Stimulated activated CD4-positive, alpha-beta T cell treated with anti-CD3 and anti-CD28 coated beads, Interleukin-4, amount 100 ng/mL, for 24 hours (primary cell): ENCODE data around the gene COX4I1.
A peak's percentile ranks its signal among the peaks of the same experiment; 100 is the strongest.

Experiments used
- DNase-seq: peaks from one replicate; pipeline ENCODE4 v3.0.0-alpha.2; 2020

The COX4I1 gene

GRCh38 chr16:85799497-85800320, at the start of gene COX4I1, which contains the start of gene EMC8:
Gene COX4I1, plus strand, starts transcription at chr16:85799695. Its CDS starts 1,511 bp downstream, at chr16:85801206.
Gene EMC8, minus strand, starts transcription at chr16:85799544. Its CDS starts 249 bp downstream, at chr16:85799295.
- DNase-seq = peak; percentile 94

DNA sequence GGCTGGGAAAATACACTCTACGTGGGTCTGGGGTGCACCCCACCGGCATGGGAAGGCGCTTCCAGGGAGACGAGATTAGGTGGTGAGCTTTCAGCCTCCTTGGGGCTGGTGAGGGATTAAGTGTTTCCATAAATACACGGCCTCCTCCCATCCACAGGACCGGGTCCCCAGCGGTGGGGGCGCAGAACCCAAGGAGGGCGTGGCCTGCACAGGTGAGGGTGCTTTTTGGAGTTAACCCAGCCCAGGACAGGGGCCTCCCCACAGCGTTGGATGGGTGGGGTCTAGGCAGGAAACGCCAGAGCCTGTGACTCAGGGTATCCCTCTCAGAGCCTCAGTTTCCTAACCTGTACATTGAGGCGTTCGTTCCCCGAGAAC, 49.7 kb upstream of the COX4I1 start:
- DNase-seq = no peak

DNA sequence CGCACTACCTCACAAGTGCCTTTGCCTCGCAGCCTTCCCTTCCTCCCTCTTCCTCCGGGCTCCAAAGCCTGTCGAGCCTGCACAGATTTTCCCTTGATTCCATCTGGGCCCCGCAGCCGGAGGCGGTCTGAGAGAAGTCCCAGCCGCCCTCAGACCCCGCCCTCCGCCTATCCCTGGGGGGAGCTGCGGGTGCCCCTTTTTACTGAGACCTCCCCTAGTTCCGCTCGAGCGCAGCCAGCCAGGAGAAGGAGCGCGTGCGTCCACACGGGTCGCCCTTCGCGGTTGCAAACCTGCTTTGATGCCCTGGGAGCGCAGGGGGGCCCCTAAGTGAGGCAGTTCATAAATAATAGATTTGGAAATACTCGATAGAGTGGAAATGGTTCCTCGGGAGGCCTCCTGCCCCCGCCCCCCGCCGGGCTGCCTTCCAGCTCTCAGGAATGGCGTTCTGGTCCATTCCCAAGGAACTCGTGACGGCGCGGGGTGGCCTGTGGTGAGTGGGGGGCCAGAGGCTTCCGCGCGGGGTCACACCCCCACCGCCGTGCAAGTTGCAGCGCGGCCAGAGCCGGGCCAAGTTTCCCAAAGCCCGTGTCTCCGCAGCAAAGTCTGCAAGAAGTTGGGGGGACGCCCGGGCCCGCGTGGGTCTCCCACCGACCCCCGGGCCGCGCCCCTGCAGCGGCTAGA, 49.2 kb upstream of the COX4I1 start:
- DNase-seq = no peak

- no peak for DNase-seq
Measured at GRCh38 chr16:85750827-85751697, 48.4 kb upstream of the COX4I1 start, which contains the start of gene C16orf74. Gene C16orf74, minus strand, starts transcription at chr16:85751096. Its CDS starts 15,879 bp downstream, at chr16:85735217.

GRCh38 chr16:85751698-85752501, 47.6 kb upstream of the COX4I1 start:
- no peak for DNase-seq

GRCh38 chr16:85752511-85753420, 46.7 kb upstream of the COX4I1 start:
- DNase-seq = no peak

DNA sequence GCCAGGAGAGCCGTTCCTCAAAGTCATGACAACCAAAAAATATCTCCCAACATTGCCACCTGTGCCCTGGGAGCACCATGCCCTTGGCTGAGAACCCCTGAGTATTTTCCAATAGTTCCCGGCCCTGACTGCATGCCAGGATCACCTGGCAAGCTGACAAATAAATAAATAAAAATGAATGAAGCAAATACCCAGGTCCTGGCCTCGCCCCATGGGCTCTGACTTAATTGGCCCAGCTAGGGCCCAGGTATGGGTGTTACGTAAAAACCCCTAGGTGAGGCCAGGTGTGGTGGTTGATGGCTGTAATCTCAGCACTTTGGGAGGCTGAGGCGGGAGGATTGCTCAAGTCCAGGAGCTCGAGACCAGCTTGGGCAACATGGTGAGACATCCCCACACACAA, 45.9 kb upstream of the COX4I1 start:
- no peak for DNase-seq

GRCh38 chr16:85753976-85754375, 45.5 kb upstream of the COX4I1 start:
- no peak for DNase-seq

DNA sequence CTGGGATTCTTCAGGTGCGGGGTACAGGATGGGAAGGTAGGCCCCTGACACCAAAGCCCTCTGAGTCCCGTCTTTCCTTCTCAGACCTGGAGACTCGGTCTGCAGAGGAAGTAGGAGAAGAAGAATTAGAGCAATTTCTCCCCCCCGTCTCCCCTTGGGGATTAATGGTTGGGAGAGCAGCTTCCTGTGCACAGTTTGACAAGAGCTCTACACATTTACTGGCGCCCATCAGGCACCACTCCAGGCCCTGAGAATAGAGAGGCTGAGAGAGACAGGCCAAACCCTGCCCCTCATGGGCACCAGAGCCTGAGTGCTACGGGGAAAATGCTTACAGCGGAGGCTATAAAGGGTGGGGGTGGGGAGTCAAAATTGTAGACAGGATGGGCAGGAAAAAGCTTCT, 45.1 kb upstream of the COX4I1 start:
- no peak for DNase-seq

DNA sequence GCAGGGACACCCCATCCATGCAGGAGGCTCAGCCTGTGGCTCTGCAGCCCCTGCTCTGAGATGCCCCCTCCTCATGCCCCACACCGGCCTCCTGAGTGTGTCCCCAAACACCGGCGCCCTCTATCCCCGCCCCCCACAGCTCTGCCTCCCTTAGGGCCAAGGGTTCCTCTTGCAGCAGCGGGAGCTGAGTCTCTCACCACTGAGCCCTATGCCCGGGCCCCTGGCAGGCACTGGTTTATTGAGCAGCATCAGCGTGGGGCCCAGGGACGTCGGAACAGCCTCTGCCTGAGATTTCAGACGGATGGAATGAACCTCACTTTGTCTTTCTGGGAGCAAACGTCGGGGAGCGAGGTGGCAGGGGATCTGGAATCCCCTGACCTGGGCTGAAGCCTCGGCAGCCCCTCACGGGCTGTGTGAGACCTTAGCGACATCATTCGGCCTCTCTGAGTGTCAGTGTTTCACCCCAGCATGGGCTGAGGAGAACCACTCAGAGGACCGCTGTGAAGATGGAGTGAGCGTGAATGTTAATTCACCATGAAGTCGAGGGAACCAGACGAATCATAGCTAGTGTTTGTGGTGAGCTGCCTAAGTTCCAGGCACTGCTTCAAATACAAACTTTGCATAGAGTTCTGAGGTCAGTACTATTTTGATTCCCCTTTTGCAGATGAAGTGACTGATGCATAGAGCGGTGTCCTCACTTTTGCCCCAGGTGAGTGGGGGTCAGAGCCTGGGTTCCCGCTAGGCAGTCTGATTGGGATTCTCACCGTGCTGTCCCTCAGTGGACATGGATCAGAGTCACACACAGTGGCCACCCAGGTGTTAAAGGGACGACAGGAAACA, 43.3 kb upstream of the COX4I1 start:
- no peak for DNase-seq

GRCh38 chr16:85757341-85757822, 42.1 kb upstream of the COX4I1 start:
- DNase-seq = no peak

- DNase-seq = no peak
Measured at GRCh38 chr16:85759136-85759535, 40.4 kb upstream of the COX4I1 start.

GRCh38 chr16:85759631-85760419, 39.7 kb upstream of the COX4I1 start:
- no peak for DNase-seq

DNA sequence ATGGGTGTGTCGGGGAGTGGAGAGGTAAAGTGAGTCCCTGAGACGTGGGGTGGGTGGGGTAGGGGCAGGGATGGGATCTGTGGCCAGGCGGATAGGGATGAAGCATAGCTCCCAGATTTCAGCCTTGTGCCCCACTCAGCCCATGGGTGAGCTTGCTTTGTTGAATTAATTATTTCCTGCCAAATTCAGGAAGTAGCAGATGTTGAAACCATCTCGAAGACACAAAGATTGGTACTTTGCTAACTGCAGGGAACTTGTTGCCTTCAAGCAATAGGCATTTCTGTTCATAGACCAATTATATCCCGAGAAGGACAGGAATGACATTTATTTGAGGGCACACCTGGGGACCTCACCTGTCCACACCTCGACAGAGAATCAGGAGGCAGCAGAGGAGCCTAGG, 37.6 kb upstream of the COX4I1 start:
- DNase-seq = no peak

DNA sequence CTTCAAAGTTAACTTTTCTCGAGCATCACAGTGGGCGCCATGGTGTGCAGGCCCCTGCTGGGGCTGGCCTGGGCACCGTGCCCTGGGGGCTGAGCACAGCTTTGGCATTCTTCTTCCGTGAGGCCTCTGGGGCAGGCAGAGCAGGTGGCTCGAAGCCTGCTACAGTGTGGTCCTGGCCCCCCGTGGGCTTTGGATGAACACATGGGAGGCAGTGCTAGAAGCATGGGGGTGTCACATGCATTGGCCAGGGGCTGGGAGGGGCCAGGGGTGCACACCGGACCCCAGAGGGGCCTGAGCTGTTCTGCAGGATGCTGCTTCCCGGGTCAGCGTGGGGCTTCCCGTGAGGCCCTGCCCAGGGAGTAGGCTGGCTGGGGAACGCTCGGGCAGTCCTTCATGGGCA, 36.5 kb upstream of the COX4I1 start:
- no peak for DNase-seq

DNA sequence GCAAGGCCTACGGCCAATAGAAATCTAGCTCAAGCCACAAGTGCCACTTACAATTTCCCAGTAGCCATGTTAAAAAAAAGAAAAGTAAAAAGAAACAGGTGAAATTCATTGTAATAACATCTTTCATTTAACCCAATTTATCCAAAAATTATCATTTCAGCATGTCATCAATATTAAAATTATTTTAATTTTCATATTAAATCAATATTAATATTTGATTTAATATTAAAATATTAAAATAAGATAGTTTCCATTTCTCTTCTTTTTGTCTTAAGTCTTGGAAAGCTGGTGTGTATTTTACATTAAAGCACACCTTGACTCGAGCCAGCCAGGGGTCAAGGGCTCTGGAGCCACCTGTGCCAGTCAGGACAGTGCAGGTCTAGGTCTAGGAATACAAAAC, 35.9 kb upstream of the COX4I1 start:
- DNase-seq = no peak

DNA sequence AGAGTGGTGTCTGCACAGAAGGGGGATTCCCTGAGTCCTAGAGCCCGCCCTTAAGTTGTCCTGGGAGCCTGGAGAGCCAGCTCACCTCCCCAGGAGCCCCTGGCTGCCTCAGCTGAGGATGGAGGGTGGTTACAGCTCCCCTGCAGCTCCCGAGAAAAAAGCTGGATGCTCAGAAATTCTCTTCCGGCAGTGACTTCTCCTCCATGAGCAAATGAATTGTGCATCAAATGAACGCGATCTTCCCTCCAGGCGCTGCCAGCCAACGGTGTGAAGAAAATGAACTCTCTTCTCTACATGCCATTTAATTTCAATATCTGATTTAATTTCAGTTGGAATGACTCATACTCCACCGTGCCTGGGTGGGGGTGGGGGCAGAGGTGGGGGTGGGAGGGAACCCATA, 34.3 kb upstream of the COX4I1 start:
- DNase-seq = no peak

DNA sequence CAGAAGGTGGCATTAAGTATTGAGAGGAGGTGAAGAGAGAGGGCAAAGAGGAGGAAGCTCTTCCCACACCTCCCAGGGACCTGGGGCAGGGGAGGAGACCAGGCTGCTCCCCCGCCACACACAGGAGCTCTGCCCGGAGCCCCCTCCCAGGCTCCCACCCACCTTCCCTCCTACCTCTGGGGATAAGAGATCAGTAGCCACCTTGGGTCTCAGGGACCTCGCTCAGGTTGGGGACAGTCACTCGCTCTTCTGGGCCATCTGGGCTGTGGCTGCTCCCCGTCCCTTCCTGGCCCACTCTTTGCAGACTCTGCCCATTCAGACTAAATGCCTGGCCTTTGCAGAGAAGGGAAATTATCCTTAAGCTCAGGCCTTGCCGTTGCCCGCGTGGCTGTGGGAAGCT, 33.7 kb upstream of the COX4I1 start:
- no peak for DNase-seq

DNA sequence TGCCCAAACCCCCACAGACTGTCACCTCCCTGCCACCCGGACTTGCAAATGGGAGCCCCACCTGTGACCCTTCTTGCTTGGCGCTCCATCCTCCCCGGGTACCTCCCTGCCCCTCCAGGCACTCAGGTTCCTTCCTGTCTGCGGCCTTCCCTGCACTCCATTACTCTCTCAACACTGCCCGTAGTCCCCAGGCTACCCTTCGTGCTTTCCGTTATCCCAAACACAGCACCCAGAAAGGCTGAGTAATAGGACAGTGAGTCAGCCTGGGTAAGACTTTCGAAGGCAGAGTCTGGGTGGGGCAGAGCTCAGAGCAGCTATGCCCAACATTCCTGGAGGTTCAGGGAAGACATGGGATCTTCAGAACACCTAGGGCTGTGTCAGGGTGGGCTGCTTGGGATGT, 32.0 kb upstream of the COX4I1 start:
- no peak for DNase-seq
